Colonic mucosa (tissue), 4 donors: ENCODE results near the gene PCBP2. TPM values are rescaled to one million over a fixed set of nuclear protein-coding genes. Genes with fewer than 3 reads are reported as not detected.
"Not testable (repeated sequence)": the region's sequence is repeated elsewhere in the genome, so short reads cannot be mapped to it uniquely, and the experiment has no call there.

Source experiments
- DNase-seq: peaks from one replicate; pipeline ENCODE4 v3.0.0-alpha.2; 2020
- H3K27ac ChIP-seq: fragments of 200-600 bp; one replicate; pipeline ENCODE4 v1.8.0; 2021
- H3K27me3 ChIP-seq: fragments of 200-600 bp; one replicate; pipeline ENCODE4 v1.8.0; 2021
- H3K36me3 ChIP-seq: fragments of 200-600 bp; one replicate; pipeline ENCODE4 v1.8.0; 2021
- H3K4me1 ChIP-seq: fragments of 200-600 bp; one replicate; pipeline ENCODE4 v1.8.0; 2021; ENCODE audit warnings: mild to moderate bottlenecking
- H3K4me3 ChIP-seq: fragments of 200-600 bp; one replicate; pipeline ENCODE4 v1.8.0; 2021
- H3K9ac ChIP-seq, 2 donors: one replicate each; pipeline ENCODE4 v1.7.0; 2013; ENCODE audit warnings: control low read depth in 2 of 2, low read depth in 2 of 2, low read length in 2 of 2
- H3K9me3 ChIP-seq: fragments of 200-600 bp; one replicate; pipeline ENCODE4 v1.8.0; 2021
- CTCF ChIP-seq: fragments of 200-600 bp; IDR thresholded peaks from one replicate; pipeline ENCODE4 v1.8.0; 2022; ENCODE audit warnings: antibody characterized with exemption, mild to moderate bottlenecking
- intact Hi-C: fragments of 100-400 bp; cut with DNase I; formaldehyde crosslinking; loops from one replicate; pipeline ENCODE4 v1.14.1; 2022
- total RNA-seq, 2 donors: library from RNA; stranded (reverse); fragmentation: NEBNext Ultra II Directional in 1 of 2; extraction: Animal tissue kit (Norgen Biotek cat#: 25700) in 1 of 2; gene quantifications; one replicate each; pipeline ENCODE4 v1.2.1, GENCODE V29; 2021
- donor health status: healthy.
- donor health status: DM: no; HTN: no; CAD: no.
- donor health status: DM: no; HTN: no; CAD: no.

The PCBP2 gene
- total RNA-seq, 2 donors from 2014 or later, result 579 to 596 TPM

DNA sequence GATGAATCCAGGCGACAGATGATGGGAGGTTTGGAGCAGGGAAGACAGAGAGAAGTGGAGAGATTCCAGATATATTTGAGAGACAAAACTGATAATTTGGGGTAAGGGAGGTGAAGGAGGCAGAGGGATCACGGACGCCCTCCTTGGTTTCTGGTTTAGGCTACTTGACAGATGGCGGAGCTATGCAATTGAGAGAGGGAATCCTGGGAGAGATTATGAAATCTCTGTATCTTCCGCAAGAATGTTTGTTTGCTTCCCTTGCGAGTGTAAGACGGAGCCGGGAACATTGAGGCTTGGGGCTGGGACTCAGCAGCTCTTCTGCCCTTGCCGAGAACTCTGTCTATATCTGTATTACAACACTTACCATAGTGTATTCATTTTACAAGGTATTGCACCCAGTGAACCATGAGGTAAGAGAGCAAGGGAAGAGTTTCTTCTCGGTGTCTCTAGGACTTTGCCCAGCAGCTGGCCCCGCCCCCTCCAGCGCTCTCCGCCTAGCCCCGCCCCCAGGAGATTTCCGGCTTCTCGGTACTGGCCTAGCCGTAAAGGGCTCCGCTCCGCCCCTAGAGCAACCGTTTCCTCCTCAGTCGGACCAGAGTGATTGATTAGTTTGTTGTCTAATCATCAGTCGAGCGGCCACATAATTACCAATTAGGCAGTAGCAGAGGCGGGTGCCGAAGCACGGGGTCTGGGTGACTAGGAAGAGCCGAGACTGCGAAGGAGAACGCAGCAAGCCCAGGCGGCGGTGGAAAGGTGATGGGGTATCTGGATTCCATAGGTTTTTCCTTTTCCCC lies 10.7 kb upstream of the PCBP2 start, which contains the start of gene PRR13:
Gene PRR13, plus strand, starts transcription at position 695 of the 794 bp plus-strand sequence. CDS start 981 bp downstream, outside the sequence.
- peak; percentile 99 for DNase-seq
- peak within 1 kb of the TSS; percentile 95 for H3K27ac ChIP-seq
- peaks cover 4% of the 10 kb centered on the region for H3K4me1 ChIP-seq
- no peaks in the 10 kb centered on the region for H3K36me3 ChIP-seq
- no peaks in the 10 kb centered on the region for H3K27me3 ChIP-seq
- TF ChIP-seq CTCF, result no peak
- peak within 1 kb of the TSS; percentile 81 for H3K4me3 ChIP-seq
- peak within 1 kb of the TSS; percentile 80 to 88 for H3K9ac ChIP-seq
- H3K9me3 ChIP-seq, result no peaks in the 10 kb centered on the region
- intact Hi-C loops, result no loop called here

DNA sequence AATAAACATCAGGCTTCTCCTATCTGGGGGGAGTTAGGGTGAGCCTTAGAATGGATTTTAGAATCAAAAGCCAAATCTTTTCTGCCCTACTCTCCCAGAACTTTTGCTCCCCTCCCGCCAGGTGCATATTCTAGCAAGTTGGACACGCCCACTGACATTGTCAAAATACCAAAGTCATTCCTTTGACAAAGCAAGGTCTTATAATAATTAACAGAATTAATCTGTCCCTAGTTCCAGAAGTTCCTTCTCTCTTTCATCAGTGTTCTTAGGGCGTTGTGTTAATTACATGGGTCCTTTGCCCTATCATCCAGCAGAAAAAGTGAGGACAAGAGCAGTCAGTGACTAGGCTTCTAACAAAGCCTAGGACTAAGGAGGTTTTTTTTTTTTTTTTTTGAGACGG lies 7.9 kb upstream of the PCBP2 start:
- peak overlapping the region in 1 of 2 donors; percentile 7 for H3K9ac ChIP-seq
- intact Hi-C loops, result no loop called here
- no peak for DNase-seq
- H3K36me3 ChIP-seq, result no peaks in the 10 kb centered on the region
- no peak overlapping the region for H3K4me3 ChIP-seq
- no peak for TF ChIP-seq CTCF
- no peaks in the 10 kb centered on the region for H3K9me3 ChIP-seq
- H3K27ac ChIP-seq, result no peak overlapping the region
- peaks cover 4% of the 10 kb centered on the region for H3K4me1 ChIP-seq
- H3K27me3 ChIP-seq, result no peaks in the 10 kb centered on the region

GRCh38 chr12:53444593-53445325 lies 7.1 kb upstream of the PCBP2 start:
- H3K9me3 ChIP-seq, H3K4me3 ChIP-seq, H3K27me3 ChIP-seq, H3K27ac ChIP-seq, intact Hi-C loops, H3K9ac ChIP-seq, H3K4me1 ChIP-seq, H3K36me3 ChIP-seq: not testable (repeated sequence)
- DNase-seq, result peak; percentile 38

DNA sequence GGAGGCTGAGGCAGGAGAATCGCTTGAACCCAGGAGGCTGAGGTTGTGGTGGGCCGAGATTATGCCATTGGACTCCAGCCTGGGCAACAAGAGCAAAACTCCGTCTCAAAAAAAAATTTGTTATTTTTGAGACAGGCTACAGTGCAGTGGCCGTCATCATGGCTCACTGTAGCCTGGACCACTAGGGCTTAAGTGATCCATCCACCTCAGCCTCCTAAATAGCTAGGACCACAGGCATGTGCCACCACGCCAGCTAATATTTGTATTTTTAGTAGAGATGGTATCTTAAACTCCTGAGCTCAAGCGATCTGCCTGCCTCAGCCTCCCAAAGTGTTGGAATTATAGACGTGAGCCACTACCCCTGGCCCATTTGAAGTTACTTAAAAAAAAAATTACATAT lies 966 bp upstream of the PCBP2 start:
- no peak overlapping the region for H3K9ac ChIP-seq
- TF ChIP-seq CTCF, result no peak
- H3K27me3 ChIP-seq, result no peaks in the 10 kb centered on the region
- no peaks in the 10 kb centered on the region for H3K9me3 ChIP-seq
- H3K4me1 ChIP-seq, result no peaks in the 10 kb centered on the region
- DNase-seq, result no peak
- H3K36me3 ChIP-seq, result peaks cover 16% of the 10 kb centered on the region
- H3K4me3 ChIP-seq, result no peak overlapping the region
- intact Hi-C loops, result loop anchor here (10.0 kb wide), 1 partner anchor 54 kb away; the partner anchor contains the start of genes NPFF and TARBP2
- H3K27ac ChIP-seq, result no peak overlapping the region

- peaks cover 31% of the 10 kb centered on the region for H3K36me3 ChIP-seq
- peak overlapping the region; percentile 64 for H3K4me3 ChIP-seq
- no peaks in the 10 kb centered on the region for H3K27me3 ChIP-seq
- intact Hi-C loops, result loop anchor here (10.0 kb wide), 1 partner anchor 52 kb away; the partner anchor contains the start of genes NPFF and TARBP2
- H3K9ac ChIP-seq, result peak overlapping the region; percentile 85 to 96
- H3K27ac ChIP-seq, result peak overlapping the region; percentile 91
- peak; percentile 34 for TF ChIP-seq CTCF
- no peaks in the 10 kb centered on the region for H3K9me3 ChIP-seq
- peak; percentile 85 for DNase-seq
- no peaks in the 10 kb centered on the region for H3K4me1 ChIP-seq
These were observed 516 bp downstream of the PCBP2 start for GRCh38 chr12:53452159-53453077.
